Left renal pelvis (tissue), 4 donors: Measurements from ENCODE around the gene SCARB1. TPM values are rescaled to one million over a fixed set of nuclear protein-coding genes. Genes with fewer than 3 reads are reported as not detected.

Experiments used
- DNase-seq, 4 donors: peaks; one replicate each; pipeline ENCODE4 v3.0.0-alpha.2; 2013; ENCODE audit warnings: low read depth in 4 of 4, low spot score in 3 of 4
- polyA plus RNA-seq, 4 donors: library from polyadenylated mRNA; unstranded; fragments of 120-200 nt; gene quantifications; one replicate each; pipeline ENCODE4 v1.2.1, GENCODE V29; 2013; ENCODE audit not compliant: insufficient read length in 4 of 4

The SCARB1 gene
- polyA plus RNA-seq, 4 donors: 18.0 to 32.0 (median 22.4) TPM

DNA sequence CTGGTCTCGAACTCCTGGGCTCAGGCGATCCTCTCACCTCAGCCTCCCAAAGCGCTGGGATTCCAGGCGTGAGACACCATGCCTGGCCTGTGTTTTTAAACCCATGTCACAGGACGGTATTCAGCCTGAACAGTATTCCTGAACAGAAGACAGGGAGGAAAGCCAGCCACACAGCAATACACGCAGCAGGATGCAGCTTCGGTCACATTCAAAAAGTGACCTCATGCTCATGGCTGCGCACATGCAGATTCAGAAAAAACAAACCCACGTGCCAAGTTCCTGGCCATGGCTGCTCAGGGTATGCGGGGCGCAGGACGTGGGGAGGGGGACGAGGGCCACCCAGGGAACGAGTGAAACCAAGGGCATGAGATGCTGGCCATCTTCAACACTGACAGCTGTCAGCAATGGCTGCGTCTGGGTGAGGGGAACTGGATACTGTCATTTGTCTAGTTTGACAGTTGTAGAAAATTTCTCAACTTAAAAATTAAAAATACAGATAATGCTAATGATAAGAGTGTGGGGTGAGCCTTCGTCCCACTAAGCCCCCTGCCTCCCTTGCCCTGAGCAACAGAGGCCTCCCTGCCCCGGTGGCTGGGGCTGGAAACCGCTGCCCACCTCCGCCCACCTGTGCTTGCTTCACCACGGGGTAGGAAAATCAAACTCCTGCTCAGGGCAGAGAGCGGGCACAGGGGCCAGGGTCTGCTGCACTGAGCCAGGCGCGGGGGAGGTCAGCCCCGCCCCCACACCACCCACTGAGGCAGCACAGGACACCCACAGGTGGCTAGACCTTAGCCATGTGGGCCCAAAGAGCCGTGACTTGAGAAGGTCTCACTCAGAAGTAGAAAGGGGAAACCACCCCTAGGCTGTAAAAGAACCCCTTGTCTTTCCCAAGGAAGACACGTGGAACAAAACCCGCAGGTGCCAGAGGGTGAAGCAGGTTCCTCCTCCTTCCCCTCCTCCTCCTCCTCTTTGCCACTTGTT lies 84.2 kb downstream of the SCARB1 start:
- no peak for DNase-seq

DNA sequence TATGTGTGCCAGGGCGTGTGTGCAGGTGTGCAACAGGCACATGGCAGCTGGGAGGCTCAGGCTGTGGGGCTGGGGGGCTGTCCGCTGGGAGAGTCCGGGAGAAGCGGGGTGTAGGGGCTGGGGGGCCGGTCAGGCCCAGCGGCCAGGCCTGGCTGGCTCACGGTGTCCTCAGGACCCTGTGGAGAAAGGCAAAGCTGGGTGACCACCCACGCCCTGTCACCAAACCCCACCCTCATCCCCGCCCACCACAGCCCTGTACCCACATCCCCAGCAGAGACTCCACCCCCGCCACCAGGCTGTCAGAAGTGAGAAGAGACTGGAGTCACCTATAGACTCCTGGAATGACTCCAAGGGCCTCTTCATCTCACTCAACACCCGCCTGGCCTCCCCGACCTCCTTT lies 85.3 kb downstream of the SCARB1 start:
- no peak for DNase-seq

- DNase-seq: no peak
Measured at GRCh38 chr12:124777399-124778372, 86.0 kb downstream of the SCARB1 start.

GRCh38 chr12:124776125-124776513 lies 87.5 kb downstream of the SCARB1 start:
- no peak for DNase-seq

DNA sequence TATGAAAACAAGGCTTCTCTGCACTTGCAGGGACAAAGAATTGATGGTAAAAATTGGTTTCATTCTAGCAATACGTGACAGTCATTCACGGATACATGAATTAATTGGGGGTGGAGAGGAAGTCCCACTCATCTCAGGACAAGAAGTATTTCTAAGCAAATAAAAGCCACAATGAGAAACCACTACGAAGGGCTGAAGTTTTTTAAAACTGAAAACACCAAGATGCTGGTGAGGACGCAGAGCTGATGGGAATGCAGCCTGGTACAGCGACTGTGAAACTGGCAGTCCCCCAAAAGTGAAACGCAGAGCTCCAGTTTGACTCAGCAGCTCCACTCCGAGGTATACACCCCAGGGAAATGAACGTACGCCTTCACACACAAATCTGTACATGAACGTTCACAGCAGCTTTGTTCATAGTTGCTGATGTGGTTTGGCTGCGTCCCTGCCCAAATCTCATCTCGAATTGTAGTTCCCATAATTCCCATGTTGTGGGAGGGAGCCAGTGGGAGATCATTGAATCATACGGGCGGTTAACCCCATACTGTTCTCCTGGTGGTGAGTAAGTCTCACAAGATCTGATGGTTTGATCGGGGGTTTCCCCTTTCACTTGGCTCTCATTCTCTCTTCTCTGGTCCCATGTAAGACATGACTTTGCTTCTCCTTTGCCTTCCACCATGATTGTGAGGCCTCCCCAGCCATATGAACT lies 89.0 kb downstream of the SCARB1 start:
- no peak for DNase-seq

DNA sequence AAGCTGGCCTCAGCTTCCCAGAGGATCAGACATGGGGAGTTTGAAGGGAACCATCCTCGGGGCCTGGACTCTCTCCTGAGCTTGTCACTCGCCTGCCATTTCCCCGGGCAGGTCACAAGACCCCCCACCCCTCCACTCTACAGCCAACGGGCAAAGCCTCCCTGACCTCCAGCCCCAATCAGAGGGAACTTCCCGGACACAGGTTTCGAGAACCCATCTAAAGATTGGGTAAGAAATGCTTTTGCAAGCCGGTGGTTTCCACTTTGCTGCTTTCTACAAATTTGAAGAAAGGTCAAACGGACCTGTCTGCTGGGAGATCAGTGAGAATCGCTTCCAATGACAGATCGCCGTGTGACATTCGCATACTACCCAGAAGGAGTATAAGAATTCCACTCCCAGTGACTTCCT lies 89.6 kb downstream of the SCARB1 start:
- no peak for DNase-seq

DNA sequence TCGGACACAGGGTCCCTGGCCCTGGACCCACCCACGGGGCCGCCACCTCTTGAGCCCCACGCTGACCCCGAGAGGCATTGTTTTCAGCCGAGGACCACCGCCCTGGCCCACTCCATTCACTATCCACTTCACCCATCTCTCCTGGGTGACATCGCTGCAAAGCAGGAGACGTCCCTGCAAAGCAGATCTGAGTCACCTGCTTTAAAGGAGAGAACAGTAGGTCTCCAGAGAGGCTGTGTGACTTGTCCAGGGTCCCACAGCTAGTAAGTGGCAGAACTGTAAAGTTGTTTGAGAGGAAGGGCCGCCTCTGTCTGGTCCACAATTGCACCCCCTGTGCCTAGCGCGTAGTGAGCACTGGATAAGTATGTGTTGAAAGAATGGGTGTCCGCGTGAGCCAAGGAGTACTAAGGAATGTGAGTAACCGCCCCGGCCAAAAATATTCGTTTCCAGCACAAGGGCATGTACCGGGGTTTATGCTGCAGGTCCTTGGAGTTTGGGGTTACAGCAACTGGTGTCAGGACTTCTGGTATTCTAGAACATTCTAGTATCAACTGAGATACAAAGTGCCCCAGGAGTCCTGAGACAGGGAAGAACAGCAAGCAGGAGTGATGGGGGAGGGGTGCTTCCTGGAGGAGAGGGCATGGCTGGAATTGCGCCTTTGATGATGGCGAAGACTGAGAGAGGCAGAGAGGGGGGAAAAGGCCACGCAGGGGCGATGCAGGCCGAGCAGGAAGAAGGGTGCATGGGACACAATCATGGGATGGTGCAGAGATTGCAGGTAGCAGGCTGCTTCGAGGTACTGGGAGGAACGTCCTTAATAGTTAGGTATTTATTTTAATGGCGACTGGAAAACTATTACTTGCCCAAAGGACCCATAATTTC lies 91.1 kb downstream of the SCARB1 start:
- DNase-seq: no peak

- no peak for DNase-seq
Measured at GRCh38 chr12:124771462-124772288, 92.0 kb downstream of the SCARB1 start.

- no peak for DNase-seq
Measured at GRCh38 chr12:124770728-124771127, 92.9 kb downstream of the SCARB1 start.

- no peak for DNase-seq
Measured at GRCh38 chr12:124769881-124770512, 93.7 kb downstream of the SCARB1 start.

- no peak for DNase-seq
Measured at GRCh38 chr12:124769163-124769530, 94.5 kb downstream of the SCARB1 start.

GRCh38 chr12:124768452-124769162 lies 95.1 kb downstream of the SCARB1 start:
- DNase-seq: no peak

- DNase-seq: no peak
Measured at GRCh38 chr12:124767066-124767821, 96.4 kb downstream of the SCARB1 start.

DNA sequence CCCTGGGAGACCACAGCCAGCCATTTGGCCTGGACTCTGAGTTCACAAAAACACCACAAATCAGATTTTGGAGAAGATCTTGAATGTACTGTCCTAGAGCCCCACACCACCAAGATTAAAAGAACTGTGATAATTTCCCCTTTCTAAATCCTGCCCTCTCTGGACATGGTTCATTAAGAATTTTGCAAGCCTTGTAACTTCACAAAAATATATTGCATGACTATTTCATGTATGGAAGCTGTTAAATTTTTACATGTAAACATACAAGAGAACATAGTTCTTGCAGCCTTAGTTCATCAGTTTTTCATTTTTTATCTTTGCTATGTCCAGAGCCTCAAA lies 97.0 kb downstream of the SCARB1 start:
- DNase-seq: no peak

- no peak for DNase-seq
Measured at GRCh38 chr12:124765581-124766489, 97.8 kb downstream of the SCARB1 start.
